Stomach (tissue), 9 donors: ENCODE results near the gene CLSTN2. TPM values are rescaled to one million over a fixed set of nuclear protein-coding genes. Genes with fewer than 3 reads are reported as not detected.

Experiments
- DNase-seq, 2 donors: peaks; one replicate each; pipeline versions ENCODE4 v3.0.0 to v3.0.0-alpha.2; 2013 to 2019
- H3K27ac ChIP-seq, 5 donors: fragments of 200-600 bp in 4 of 5; sonication (generic) in 4 of 5; one replicate each; pipeline ENCODE4 v1.5.1; 2013 to 2019; ENCODE audit warnings: mild to moderate bottlenecking in 1 of 5, moderate library complexity in 1 of 5
- H3K27me3 ChIP-seq, 3 donors: fragments of 200-600 bp; sonication (generic); one replicate each; pipeline ENCODE4 v1.5.1; 2017 to 2019; ENCODE audit warnings: mixed run types in 1 of 3
- H3K36me3 ChIP-seq, 4 donors: fragments of 200-600 bp; sonication (generic); 1 replicate in 3 of 4; 2 replicates in 1 of 4; pipeline ENCODE4 v1.5.1; 2016 to 2019
- H3K4me1 ChIP-seq, 4 donors: fragments of 200-600 bp; sonication (generic); one replicate each; pipeline ENCODE4 v1.5.1; 2016 to 2019
- H3K4me3 ChIP-seq, 4 donors: fragments of 200-600 bp; sonication (generic) in 3 of 4; one replicate each; pipeline ENCODE4 v1.5.1; 2016 to 2019; ENCODE audit warnings: mild to moderate bottlenecking in 1 of 4
- H3K9me3 ChIP-seq, 4 donors: fragments of 200-600 bp; sonication (generic); one replicate each; pipeline ENCODE4 v1.5.1; 2016 to 2019
- EP300 ChIP-seq: sonication (generic); formaldehyde crosslinking; IDR thresholded peaks from one replicate; pipeline ENCODE4 v1.6.1; 2017; ENCODE audit warnings: antibody characterized with exemption
- POLR2A ChIP-seq, 4 donors: fragments of 450-650 bp; IDR thresholded peaks; one replicate each; pipeline ENCODE4 v1.6.1; 2016; ENCODE audit warnings: antibody characterized with exemption in 4 of 4, control low read depth in 2 of 4, mild to moderate bottlenecking in 1 of 4, moderate library complexity in 1 of 4
- POLR2AphosphoS5 ChIP-seq, 3 donors: sonication (generic); formaldehyde crosslinking; IDR thresholded peaks; one replicate each; pipeline ENCODE4 v1.6.1; 2016; ENCODE audit warnings: antibody characterized with exemption in 3 of 3
- WGBS, 5 donors: extraction: QIAGEN DNeasy Blood & Tissue Kit in 3 of 5; methylation state at CpG; one replicate each; pipeline versions ENCODE4 v1.1.5 to v1.1.7; 2013 to 2018; 5-methylcytosine and 5-hydroxymethylcytosine counted together
- intact Hi-C: fragments of 100-400 bp; cut with DNase I; formaldehyde crosslinking; loops from one replicate; pipeline ENCODE4 v1.15.1; 2023; ENCODE audit warnings: low total_unique reads
- polyA plus RNA-seq, 3 donors: library from polyadenylated mRNA; stranded (reverse); fragments of 200-250 nt; gene quantifications; one replicate each; pipeline ENCODE4 v1.2.3, GENCODE V29; 2013
- total RNA-seq, 5 donors: library from RNA; depleted of rRNA; stranded (reverse); fragments of >200 nt; gene quantifications; one replicate each; pipeline versions ENCODE4 v1.1.0 to v1.2.3, GENCODE V29; 2014 to 2016
- TF ChIP-seq, protein P1 (sequence below), 7 experiments: fragments of 450-650 bp in 4 of 7; fragments of 200-600 bp in 3 of 7; sonication (generic) in 3 of 7; IDR thresholded peaks; one replicate each; pipeline ENCODE4 v1.5.1; 2016 to 2019; ENCODE audit warnings: antibody characterized with exemption in 7 of 7, control low read depth in 2 of 7, mild to moderate bottlenecking in 1 of 7
- donor health status: healthy with polysubstance abuse.
- donor health status: Bipolar disorder and iron deficiency.
- donor health status: healthy.

The CLSTN2 gene
- total and polyA plus RNA-seq, 8 donors = 0.10 to 5.4 (median 1.7) TPM

DNA sequence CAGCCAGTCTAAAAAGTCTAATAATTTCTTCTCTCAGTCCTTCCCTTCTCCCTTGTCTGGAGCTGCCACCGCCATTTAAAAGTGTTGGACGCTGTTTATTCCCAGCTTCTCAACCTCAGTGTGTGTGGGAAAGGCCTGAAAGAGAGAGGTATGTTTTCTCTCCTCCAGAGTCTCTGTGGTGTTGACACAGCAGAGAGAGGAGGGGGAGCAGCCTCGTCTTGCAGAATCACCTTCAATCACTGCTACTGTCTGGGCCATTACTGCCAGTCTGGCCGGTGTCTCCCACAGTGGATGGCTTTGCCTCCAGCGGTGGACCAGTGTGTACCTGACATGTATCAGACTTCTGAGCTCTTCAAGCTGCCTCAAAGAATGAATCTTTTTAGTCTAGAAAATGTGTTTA, 641.5 kb downstream of the CLSTN2 start:
- Histone ChIP-seq H3K4me3 (no peak overlapping the region), H3K27me3 (no peaks in the 10 kb centered on the region), H3K36me3 (no peaks in the 10 kb centered on the region), H3K27ac (no peak overlapping the region), H3K9me3 (no peaks in the 10 kb centered on the region), H3K4me1 (no peaks in the 10 kb centered on the region)
- no peak for TF ChIP-seq POLR2AphosphoS5 (IDR thresholded peaks at IDR 0.05)
- TF ChIP-seq, protein P1, sequence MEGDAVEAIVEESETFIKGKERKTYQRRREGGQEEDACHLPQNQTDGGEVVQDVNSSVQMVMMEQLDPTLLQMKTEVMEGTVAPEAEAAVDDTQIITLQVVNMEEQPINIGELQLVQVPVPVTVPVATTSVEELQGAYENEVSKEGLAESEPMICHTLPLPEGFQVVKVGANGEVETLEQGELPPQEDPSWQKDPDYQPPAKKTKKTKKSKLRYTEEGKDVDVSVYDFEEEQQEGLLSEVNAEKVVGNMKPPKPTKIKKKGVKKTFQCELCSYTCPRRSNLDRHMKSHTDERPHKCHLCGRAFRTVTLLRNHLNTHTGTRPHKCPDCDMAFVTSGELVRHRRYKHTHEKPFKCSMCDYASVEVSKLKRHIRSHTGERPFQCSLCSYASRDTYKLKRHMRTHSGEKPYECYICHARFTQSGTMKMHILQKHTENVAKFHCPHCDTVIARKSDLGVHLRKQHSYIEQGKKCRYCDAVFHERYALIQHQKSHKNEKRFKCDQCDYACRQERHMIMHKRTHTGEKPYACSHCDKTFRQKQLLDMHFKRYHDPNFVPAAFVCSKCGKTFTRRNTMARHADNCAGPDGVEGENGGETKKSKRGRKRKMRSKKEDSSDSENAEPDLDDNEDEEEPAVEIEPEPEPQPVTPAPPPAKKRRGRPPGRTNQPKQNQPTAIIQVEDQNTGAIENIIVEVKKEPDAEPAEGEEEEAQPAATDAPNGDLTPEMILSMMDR (IDR thresholded peaks at IDR 0.05) = no peak
- no peak for TF ChIP-seq POLR2A (IDR thresholded peaks at IDR 0.05)
- no peak for DNase-seq
- WGBS, 5 donors = 43 to 63% (median 51%) methylated on average over 5 of the region's 5 CpGs
- intact Hi-C loops = no loop called here

- WGBS, 5 donors = 71 to 86% (median 83%) methylated on average over 4 of the region's 4 CpGs
Measured at GRCh38 chr3:140577911-140578310, 642.9 kb downstream of the CLSTN2 start.

DNA sequence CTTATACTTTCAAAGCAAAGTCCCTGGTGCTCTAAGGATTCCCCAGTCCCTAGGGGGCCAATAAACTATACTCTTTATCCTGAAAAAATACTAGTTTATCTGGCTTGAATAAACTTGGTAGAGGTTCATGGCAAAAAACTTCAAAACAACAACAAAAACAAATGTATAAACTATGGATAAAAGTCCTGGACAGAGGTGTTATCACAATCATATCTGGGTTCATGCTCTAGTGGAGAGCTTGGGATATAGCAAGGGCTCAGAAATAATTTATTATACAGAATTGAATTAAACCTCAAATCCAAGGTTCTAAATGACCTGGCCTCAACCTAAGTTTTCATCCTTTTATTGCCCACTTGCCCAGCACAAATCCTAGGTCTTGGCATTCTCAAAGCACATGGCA, 644.3 kb downstream of the CLSTN2 start:
- intact Hi-C loops = no loop called here
- H3K4me1 ChIP-seq = no peaks in the 10 kb centered on the region
- H3K27me3 ChIP-seq = peaks cover 0 to 4% (median 0%) of the 10 kb centered on the region in 3 donors
- no peak overlapping the region for H3K27ac ChIP-seq
- no peak for DNase-seq
- TF ChIP-seq POLR2A (IDR thresholded peaks at IDR 0.05) (no peak), POLR2AphosphoS5 (IDR thresholded peaks at IDR 0.05) (no peak), EP300 (no peak)
- TF ChIP-seq, protein P1 (IDR thresholded peaks at IDR 0.05) = no peak
- H3K4me3 ChIP-seq = no peak overlapping the region
- H3K9me3 ChIP-seq = no peaks in the 10 kb centered on the region
- no peaks in the 10 kb centered on the region for H3K36me3 ChIP-seq

More at GRCh38 chr3:140577911-140578310, 642.9 kb downstream of the CLSTN2 start:
- no peak overlapping the region for H3K4me3 ChIP-seq
- H3K9me3 ChIP-seq = no peaks in the 10 kb centered on the region
- no peaks in the 10 kb centered on the region for H3K4me1 ChIP-seq
- TF ChIP-seq POLR2A (IDR thresholded peaks at IDR 0.05) (no peak), EP300 (no peak), POLR2AphosphoS5 (IDR thresholded peaks at IDR 0.05) (no peak)
- TF ChIP-seq, protein P1 (IDR thresholded peaks at IDR 0.05) = no peak
- no peak for DNase-seq
- intact Hi-C loops = no loop called here
- no peak overlapping the region for H3K27ac ChIP-seq
- no peaks in the 10 kb centered on the region for H3K36me3 ChIP-seq
- H3K27me3 ChIP-seq = peaks cover 0 to 2% (median 0%) of the 10 kb centered on the region in 3 donors

- H3K27ac ChIP-seq = no peak overlapping the region
- H3K9me3 ChIP-seq = no peaks in the 10 kb centered on the region
- no peak overlapping the region for H3K4me3 ChIP-seq
- peaks cover 0 to 4% (median 0%) of the 10 kb centered on the region in 3 donors for H3K27me3 ChIP-seq
- H3K36me3 ChIP-seq = no peaks in the 10 kb centered on the region
- intact Hi-C loops = no loop called here
- 21 to 56% (median 43%) methylated on average over 1 of the region's 1 CpG for WGBS, 5 donors
- H3K4me1 ChIP-seq = no peaks in the 10 kb centered on the region
- TF ChIP-seq EP300 (no peak), POLR2A (IDR thresholded peaks at IDR 0.05) (no peak), POLR2AphosphoS5 (IDR thresholded peaks at IDR 0.05) (no peak)
- TF ChIP-seq, protein P1 (IDR thresholded peaks at IDR 0.05) = no peak
- no peak for DNase-seq
Measured at GRCh38 chr3:140580746-140581145, 645.8 kb downstream of the CLSTN2 start.
